Glomerular endothelial cell (primary cell): Measurements from ENCODE around the gene BCL2L1. TPM values are rescaled to one million over a fixed set of nuclear protein-coding genes. Genes with fewer than 3 reads are reported as not detected.
"Not testable (repeated sequence)": the region's sequence is repeated elsewhere in the genome, so short reads cannot be mapped to it uniquely, and the experiment has no call there.

Experiments used
- DNase-seq: peaks from one replicate; pipeline ENCODE4 v3.0.0-alpha.2; 2011; ENCODE audit warnings: low read depth, low spot score; ENCODE audit errors: extremely low read depth
- total RNA-seq: library from RNA; depleted of rRNA; stranded (reverse); fragments of >200 nt; gene quantifications from 2 replicates; pipeline ENCODE4 v1.2.3, GENCODE V29; 2015

BCL2L1 gene
- total RNA-seq, 1 donor from 2014 or later, result 143 TPM

- DNase-seq, result no peak
Measured at GRCh38 chr20:31661625-31662371, 60.9 kb downstream of the BCL2L1 start.

GRCh38 chr20:31654534-31654933 is 68.1 kb downstream of the BCL2L1 start:
- DNase-seq, result no peak

- no peak for DNase-seq
Measured at GRCh38 chr20:31653561-31653960, 69.1 kb downstream of the BCL2L1 start.

GRCh38 chr20:31652917-31653396 is 69.7 kb downstream of the BCL2L1 start:
- no peak for DNase-seq

- DNase-seq, result not testable (repeated sequence)
Measured at GRCh38 chr20:31648104-31648503, 74.6 kb downstream of the BCL2L1 start.

GRCh38 chr20:31644701-31645100 is 78.0 kb downstream of the BCL2L1 start:
- DNase-seq, result no peak

- DNase-seq, result no peak
Measured at GRCh38 chr20:31643522-31643921, 79.1 kb downstream of the BCL2L1 start.

- DNase-seq, result no peak
Measured at GRCh38 chr20:31642837-31643236, 79.8 kb downstream of the BCL2L1 start.

GRCh38 chr20:31641391-31641790 is 81.3 kb downstream of the BCL2L1 start:
- DNase-seq, result no peak

GRCh38 chr20:31640259-31640658 is 82.4 kb downstream of the BCL2L1 start:
- DNase-seq, result no peak

GRCh38 chr20:31638816-31639215 is 83.9 kb downstream of the BCL2L1 start:
- DNase-seq, result no peak

GRCh38 chr20:31638317-31638716 is 84.4 kb downstream of the BCL2L1 start:
- DNase-seq, result no peak

- no peak for DNase-seq
Measured at GRCh38 chr20:31637660-31638059, 85.0 kb downstream of the BCL2L1 start, which contains the start of gene COX4I2. COX4I2 (plus strand) TSS chr20:31637912; CDS start chr20:31639018, 1,106 bp downstream.

GRCh38 chr20:31633339-31633914 is 89.2 kb downstream of the BCL2L1 start:
- DNase-seq, result no peak

GRCh38 chr20:31632548-31633338 is 89.9 kb downstream of the BCL2L1 start:
- DNase-seq, result no peak

GRCh38 chr20:31630187-31630790 is 92.4 kb downstream of the BCL2L1 start:
- DNase-seq, result no peak

- not testable (repeated sequence) for DNase-seq
Measured at GRCh38 chr20:31628057-31628456, 94.6 kb downstream of the BCL2L1 start.

GRCh38 chr20:31626534-31626933 is 96.1 kb downstream of the BCL2L1 start:
- DNase-seq, result not testable (repeated sequence)

GRCh38 chr20:31623123-31623505 is 99.6 kb downstream of the BCL2L1 start:
- not testable (repeated sequence) for DNase-seq

- DNase-seq, result no peak
Measured at GRCh38 chr20:31620246-31620645, 102.4 kb downstream of the BCL2L1 start.
